SK-N-SH (cell line): ENCODE results near the gene TMEM41B. TPM values are rescaled to one million over a fixed set of nuclear protein-coding genes. Genes with fewer than 3 reads are reported as not detected.
A peak's percentile ranks its signal among the peaks of the same experiment; 100 is the strongest.

ENCODE experiments used
- CTCF ChIA-PET: fragments of 300-600, 350-600 bp; formaldehyde crosslinking; extraction: SDS; loops from one replicate; lab custom pipeline; 2021; lab: Yijun Ruan, JAX
- POLR2A ChIA-PET: fragments of 350-600 bp; sonication (Branson Sonifier 250); formaldehyde crosslinking; extraction: SDS; loops from one replicate; lab custom pipeline; 2020; ENCODE audit warnings: antibody characterized with exemption, inconsistent platforms; lab: Yijun Ruan, JAX
- DNase-seq: peaks from one replicate; pipeline ENCODE4 v3.0.0; 2012
- H2AFZ ChIP-seq: fragments of 200-600 bp; sonication (generic); 2 replicates; pipeline ENCODE4 v1.8.1; 2016; ENCODE audit warnings: antibody characterized with exemption, mild to moderate bottlenecking, low read depth
- H3F3A ChIP-seq: fragments of 200-600 bp; sonication (generic); replicated peaks from 2 replicates; pipeline ENCODE3; 2016; ENCODE audit warnings: antibody characterized with exemption, mild to moderate bottlenecking; ENCODE audit not compliant: insufficient read depth
- H3K27ac ChIP-seq, 2 experiments: fragments of 200-500 bp in 1 of 2; fragments of 200-600 bp in 1 of 2; sonication (Bioruptor generic) in 1 of 2; sonication (generic), shearing (Covaris generic) in 1 of 2; 2 replicates each; pipeline versions ENCODE4 v1.5.1 to v1.6.1; 2014 to 2016; ENCODE audit warnings: low read depth in 2 of 2, inconsistent platforms in 1 of 2, low read length in 1 of 2, mild to moderate bottlenecking in 1 of 2, mixed read lengths in 1 of 2
- H3K27me3 ChIP-seq: fragments of 200-600 bp; sonication (generic), shearing (Covaris generic); 2 replicates; pipeline ENCODE4 v1.6.1; 2016; ENCODE audit warnings: mixed run types; ENCODE audit not compliant: insufficient read depth
- H3K36me3 ChIP-seq, 2 experiments: fragments of 200-500 bp in 1 of 2; fragments of 200-600 bp in 1 of 2; sonication (Bioruptor generic) in 1 of 2; sonication (generic) in 1 of 2; replicated peaks in 1 of 2; 2 replicates each; pipeline versions ENCODE3 to v1.5.1; 2014 to 2016; ENCODE audit warnings: low read length in 1 of 2, mild to moderate bottlenecking in 1 of 2; ENCODE audit not compliant: insufficient read depth in 2 of 2, control insufficient read depth in 1 of 2
- H3K4me1 ChIP-seq, 2 experiments: fragments of 200-500 bp in 1 of 2; fragments of 200-600 bp in 1 of 2; sonication (Bioruptor generic) in 1 of 2; sonication (generic), shearing (Covaris generic) in 1 of 2; 2 replicates each; pipeline versions ENCODE4 v1.5.1 to v1.6.1; 2014 to 2016; ENCODE audit warnings: low read depth in 1 of 2, low read length in 1 of 2, mixed run types in 1 of 2; ENCODE audit not compliant: insufficient read depth in 2 of 2, control insufficient read depth in 1 of 2
- H3K4me2 ChIP-seq: fragments of 200-600 bp; sonication (generic), shearing (Covaris generic); 2 replicates; pipeline ENCODE4 v1.6.1; 2017; ENCODE audit warnings: mixed run types
- H3K4me3 ChIP-seq, 2 experiments: fragments of 200-500 bp in 1 of 2; fragments of 200-600 bp in 1 of 2; sonication (Bioruptor generic) in 1 of 2; sonication (generic), shearing (Covaris generic) in 1 of 2; 2 replicates each; pipeline versions ENCODE4 v1.5.1 to v1.8.1; 2014 to 2016; ENCODE audit warnings: low read depth in 2 of 2, inconsistent platforms in 1 of 2, low read length in 1 of 2, mild to moderate bottlenecking in 1 of 2, mixed read lengths in 1 of 2, moderate library complexity in 1 of 2
- H3K79me2 ChIP-seq: fragments of 200-600 bp; sonication (generic); 2 replicates; pipeline ENCODE4 v1.8.1; 2017; ENCODE audit warnings: mild to moderate bottlenecking; ENCODE audit not compliant: insufficient read depth
- H3K9ac ChIP-seq: fragments of 200-600 bp; sonication (generic); 2 replicates; pipeline ENCODE4 v1.6.1; 2017; ENCODE audit warnings: mixed run types
- H3K9me2 ChIP-seq: fragments of 200-600 bp; sonication (generic); 2 replicates; pipeline ENCODE4 v1.6.1; 2017; ENCODE audit warnings: mixed run types
- H3K9me3 ChIP-seq: fragments of 200-600 bp; sonication (generic); 2 replicates; pipeline ENCODE4 v1.6.1; 2017; ENCODE audit warnings: mixed run types, mild to moderate bottlenecking, moderate library complexity
- H4K20me1 ChIP-seq: fragments of 200-600 bp; sonication (generic); 2 replicates; pipeline ENCODE4 v1.6.1; 2017; ENCODE audit warnings: mild to moderate bottlenecking, mixed run types; ENCODE audit not compliant: insufficient read depth
- EZH2phosphoT487 ChIP-seq: fragments of 200-600 bp; sonication (generic); IDR thresholded peaks from 2 replicates; pipeline ENCODE4 v1.6.1; 2017; ENCODE audit warnings: low read depth, mixed run types, mild to moderate bottlenecking, antibody characterized with exemption, moderate library complexity, borderline replicate concordance
- FOSL2 ChIP-seq: IDR thresholded peaks from 2 replicates; pipeline ENCODE4 v1.4.0; 2012; ENCODE audit warnings: low read depth, mild to moderate bottlenecking, moderate library complexity, borderline replicate concordance
- GABPA ChIP-seq: IDR thresholded peaks from 2 replicates; pipeline ENCODE4 v1.4.0; 2012; ENCODE audit warnings: low read depth, mild to moderate bottlenecking
- GATA2 ChIP-seq: sonication (generic); formaldehyde crosslinking; IDR thresholded peaks from 2 replicates; pipeline ENCODE4 v1.5.0; 2020; ENCODE audit warnings: mild to moderate bottlenecking, missing genetic modification reagents
- MEF2A ChIP-seq: IDR thresholded peaks from 2 replicates; pipeline ENCODE4 v1.4.0; 2012; ENCODE audit warnings: low read depth, borderline replicate concordance
- NFIC ChIP-seq: IDR thresholded peaks from 2 replicates; pipeline ENCODE4 v1.4.0; 2012; ENCODE audit warnings: borderline replicate concordance
- RAD21 ChIP-seq: IDR thresholded peaks from 2 replicates; pipeline ENCODE4 v1.6.1; 2012; ENCODE audit warnings: mild to moderate bottlenecking, low read length
- RCOR1 ChIP-seq: fragments of 150-350 bp; IDR thresholded peaks from 2 replicates; pipeline ENCODE4 v1.6.1; 2017; ENCODE audit warnings: antibody characterized with exemption, low read length
- SIN3A ChIP-seq: IDR thresholded peaks from 2 replicates; pipeline ENCODE4 v1.6.1; 2012; ENCODE audit warnings: low read depth, mild to moderate bottlenecking, low read length, moderate library complexity, borderline replicate concordance
- SMC3 ChIP-seq: IDR thresholded peaks from 2 replicates; pipeline ENCODE4 v1.6.1; 2012; ENCODE audit warnings: low read depth, low read length, improper control_type of control experiment
- TAF1 ChIP-seq: IDR thresholded peaks from 2 replicates; pipeline ENCODE4 v1.6.1; 2012; ENCODE audit warnings: low read depth, mild to moderate bottlenecking, low read length, moderate library complexity, borderline replicate concordance
- TCF12 ChIP-seq: IDR thresholded peaks from 2 replicates; pipeline ENCODE4 v1.4.0; 2012
- TEAD4 ChIP-seq: IDR thresholded peaks from 2 replicates; pipeline ENCODE4 v1.4.0; 2012; ENCODE audit warnings: mild to moderate bottlenecking, borderline replicate concordance; ENCODE audit not compliant: insufficient read depth
- YY1 ChIP-seq: IDR thresholded peaks from 2 replicates; pipeline ENCODE4 v1.4.0; 2012; ENCODE audit warnings: low read depth, mild to moderate bottlenecking
- WGBS: methylation state at CpG from one replicate; pipeline ENCODE4 v1.1.6; 2017; ENCODE audit warnings: low lambda C conversion rate; 5-methylcytosine and 5-hydroxymethylcytosine counted together
- polyA plus RNA-seq, 3 experiments: library from polyadenylated mRNA; depleted of rRNA; stranded (reverse); fragments of >200 nt; gene quantifications; 2 replicates each; pipeline ENCODE4 v1.2.3, GENCODE V29; 2012
- TF ChIP-seq, protein P1 (sequence below): fragments of 150-350 bp; IDR thresholded peaks from 2 replicates; pipeline ENCODE4 v1.6.1; 2016; ENCODE audit warnings: mild to moderate bottlenecking, low read depth, low read length
- TF ChIP-seq, protein P2 (sequence below): IDR thresholded peaks from 2 replicates; pipeline ENCODE4 v1.6.1; 2012; ENCODE audit warnings: mild to moderate bottlenecking, low read depth, low read length, moderate library complexity
- TF ChIP-seq, protein P3 (sequence below): IDR thresholded peaks from 2 replicates; pipeline ENCODE4 v1.4.0; 2012; ENCODE audit warnings: low read depth, borderline replicate concordance

TMEM41B gene
- polyA plus RNA-seq, 1 of the 3 experiments (the other 2 are of a cell fraction) = 23.5 TPM

DNA sequence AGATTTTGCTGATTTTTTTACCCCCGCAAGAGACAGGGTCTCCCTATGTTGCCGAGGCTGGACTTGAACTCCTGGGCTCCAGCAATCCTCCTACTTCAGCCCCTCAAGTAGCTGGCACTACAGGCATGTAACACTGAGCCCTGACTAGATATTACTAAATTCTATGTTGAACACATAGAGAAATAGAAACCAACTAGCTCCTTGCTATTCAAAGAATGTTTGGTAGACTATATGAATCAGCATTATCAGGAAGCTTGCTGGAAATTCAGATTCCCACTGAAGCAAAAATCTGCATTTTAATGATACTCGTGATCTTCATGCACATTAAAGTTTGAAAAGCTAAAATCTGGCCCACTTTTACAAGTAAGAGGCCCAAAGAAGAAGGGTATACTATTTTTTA, 11.9 kb downstream of the TMEM41B start:
- 87% methylated on average over 3 of the region's 3 CpGs for WGBS
- H3F3A ChIP-seq = peaks cover 4% of the 10 kb centered on the region
- TF ChIP-seq TAF1 = no peak
- no peak for TF ChIP-seq SIN3A
- no peak for TF ChIP-seq TCF12
- no peak for TF ChIP-seq GATA2 (CRISPR knock-in tag)
- TF ChIP-seq MEF2A = no peak
- TF ChIP-seq RAD21 = no peak
- TF ChIP-seq, protein P1, sequence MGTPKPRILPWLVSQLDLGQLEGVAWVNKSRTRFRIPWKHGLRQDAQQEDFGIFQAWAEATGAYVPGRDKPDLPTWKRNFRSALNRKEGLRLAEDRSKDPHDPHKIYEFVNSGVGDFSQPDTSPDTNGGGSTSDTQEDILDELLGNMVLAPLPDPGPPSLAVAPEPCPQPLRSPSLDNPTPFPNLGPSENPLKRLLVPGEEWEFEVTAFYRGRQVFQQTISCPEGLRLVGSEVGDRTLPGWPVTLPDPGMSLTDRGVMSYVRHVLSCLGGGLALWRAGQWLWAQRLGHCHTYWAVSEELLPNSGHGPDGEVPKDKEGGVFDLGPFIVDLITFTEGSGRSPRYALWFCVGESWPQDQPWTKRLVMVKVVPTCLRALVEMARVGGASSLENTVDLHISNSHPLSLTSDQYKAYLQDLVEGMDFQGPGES = no peak
- no peak for TF ChIP-seq FOSL2
- H3K27me3 ChIP-seq = no peaks in the 10 kb centered on the region
- H3K27ac ChIP-seq = peak overlapping the region in 1 of 2 experiments; percentile 33; a peak in 2 of 4 replicates
- no peaks in the 10 kb centered on the region for H3K9me3 ChIP-seq
- no peak for DNase-seq
- H3K9ac ChIP-seq = no peak overlapping the region
- no peak overlapping the region for H2AFZ ChIP-seq
- CTCF ChIA-PET = no interaction called here
- H4K20me1 ChIP-seq = no peaks in the 10 kb centered on the region; the same call in 1 of the 2 replicates
- peaks cover 0 to 19% of the 10 kb centered on the region in 2 experiments for H3K36me3 ChIP-seq
- no peaks in the 10 kb centered on the region; a peak in 1 of 4 replicates for H3K4me1 ChIP-seq
- no peak overlapping the region for H3K4me2 ChIP-seq
- H3K79me2 ChIP-seq = peaks cover 98% of the 10 kb centered on the region
- no peaks in the 10 kb centered on the region for H3K9me2 ChIP-seq
- no peak overlapping the region for H3K4me3 ChIP-seq
- POLR2A ChIA-PET = no interaction called here

DNA sequence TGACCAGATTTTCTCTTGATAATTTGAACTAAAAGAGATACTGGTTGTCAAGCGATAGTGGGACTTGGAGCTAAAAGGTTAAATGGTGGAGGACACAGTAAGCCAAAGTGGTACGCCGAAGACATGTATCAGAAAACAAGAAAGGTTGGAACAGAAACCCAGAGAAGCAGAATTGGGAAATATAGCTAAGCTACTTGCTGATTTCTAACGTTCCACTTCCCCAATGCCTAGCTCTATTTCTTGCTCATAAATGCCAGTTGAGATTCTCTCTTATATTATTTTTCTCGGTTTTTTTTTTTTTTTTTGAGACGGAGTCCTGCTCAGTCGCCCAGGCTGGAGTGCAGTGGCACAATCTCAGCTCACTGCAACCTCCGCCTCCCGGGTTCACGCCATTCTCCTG, 12.7 kb downstream of the TMEM41B start:
- H3K9me2 ChIP-seq = no peaks in the 10 kb centered on the region
- H3K79me2 ChIP-seq = peaks cover 98% of the 10 kb centered on the region
- H3F3A ChIP-seq = peaks cover 1% of the 10 kb centered on the region
- no peak overlapping the region for H3K4me2 ChIP-seq
- H3K27me3 ChIP-seq = no peaks in the 10 kb centered on the region
- POLR2A ChIA-PET = no interaction called here
- no peak overlapping the region; a peak in 1 of 4 replicates for H3K27ac ChIP-seq
- H2AFZ ChIP-seq = no peak overlapping the region
- H3K9ac ChIP-seq = no peak overlapping the region
- no peak overlapping the region for H3K4me3 ChIP-seq
- no peaks in the 10 kb centered on the region; the same call in 1 of the 2 replicates for H4K20me1 ChIP-seq
- TF ChIP-seq NFIC (no peak), FOSL2 (no peak), RAD21 (no peak), EZH2phosphoT487 (no peak), YY1 (no peak), TEAD4 (no peak), RCOR1 (no peak), GATA2 (CRISPR knock-in tag) (no peak), GABPA (no peak), SMC3 (no peak)
- TF ChIP-seq, protein P2, sequence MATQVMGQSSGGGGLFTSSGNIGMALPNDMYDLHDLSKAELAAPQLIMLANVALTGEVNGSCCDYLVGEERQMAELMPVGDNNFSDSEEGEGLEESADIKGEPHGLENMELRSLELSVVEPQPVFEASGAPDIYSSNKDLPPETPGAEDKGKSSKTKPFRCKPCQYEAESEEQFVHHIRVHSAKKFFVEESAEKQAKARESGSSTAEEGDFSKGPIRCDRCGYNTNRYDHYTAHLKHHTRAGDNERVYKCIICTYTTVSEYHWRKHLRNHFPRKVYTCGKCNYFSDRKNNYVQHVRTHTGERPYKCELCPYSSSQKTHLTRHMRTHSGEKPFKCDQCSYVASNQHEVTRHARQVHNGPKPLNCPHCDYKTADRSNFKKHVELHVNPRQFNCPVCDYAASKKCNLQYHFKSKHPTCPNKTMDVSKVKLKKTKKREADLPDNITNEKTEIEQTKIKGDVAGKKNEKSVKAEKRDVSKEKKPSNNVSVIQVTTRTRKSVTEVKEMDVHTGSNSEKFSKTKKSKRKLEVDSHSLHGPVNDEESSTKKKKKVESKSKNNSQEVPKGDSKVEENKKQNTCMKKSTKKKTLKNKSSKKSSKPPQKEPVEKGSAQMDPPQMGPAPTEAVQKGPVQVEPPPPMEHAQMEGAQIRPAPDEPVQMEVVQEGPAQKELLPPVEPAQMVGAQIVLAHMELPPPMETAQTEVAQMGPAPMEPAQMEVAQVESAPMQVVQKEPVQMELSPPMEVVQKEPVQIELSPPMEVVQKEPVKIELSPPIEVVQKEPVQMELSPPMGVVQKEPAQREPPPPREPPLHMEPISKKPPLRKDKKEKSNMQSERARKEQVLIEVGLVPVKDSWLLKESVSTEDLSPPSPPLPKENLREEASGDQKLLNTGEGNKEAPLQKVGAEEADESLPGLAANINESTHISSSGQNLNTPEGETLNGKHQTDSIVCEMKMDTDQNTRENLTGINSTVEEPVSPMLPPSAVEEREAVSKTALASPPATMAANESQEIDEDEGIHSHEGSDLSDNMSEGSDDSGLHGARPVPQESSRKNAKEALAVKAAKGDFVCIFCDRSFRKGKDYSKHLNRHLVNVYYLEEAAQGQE = no peak
- TF ChIP-seq, protein P3, sequence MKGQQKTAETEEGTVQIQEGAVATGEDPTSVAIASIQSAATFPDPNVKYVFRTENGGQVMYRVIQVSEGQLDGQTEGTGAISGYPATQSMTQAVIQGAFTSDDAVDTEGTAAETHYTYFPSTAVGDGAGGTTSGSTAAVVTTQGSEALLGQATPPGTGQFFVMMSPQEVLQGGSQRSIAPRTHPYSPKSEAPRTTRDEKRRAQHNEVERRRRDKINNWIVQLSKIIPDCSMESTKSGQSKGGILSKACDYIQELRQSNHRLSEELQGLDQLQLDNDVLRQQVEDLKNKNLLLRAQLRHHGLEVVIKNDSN = no peak
- DNase-seq = no peak
- 84% methylated on average over 10 of the region's 10 CpGs for WGBS
- CTCF ChIA-PET = no interaction called here
- H3K36me3 ChIP-seq = peaks cover 0 to 26% of the 10 kb centered on the region in 2 experiments
- H3K4me1 ChIP-seq = no peaks in the 10 kb centered on the region; a peak in 1 of 4 replicates
- H3K9me3 ChIP-seq = no peaks in the 10 kb centered on the region
